PC-3 (cell line): Measurements from ENCODE around the gene HOXB2. TPM values are rescaled to one million over a fixed set of nuclear protein-coding genes. Genes with fewer than 3 reads are reported as not detected.

Experiments
- ATAC-seq: fragments of 200-7000 bp; cut with Tn5 transposase; 2 replicates; pipeline ENCODE4 v1.9.1; 2020; ENCODE audit warnings: mild to moderate bottlenecking, moderate library complexity
- BruUV-seq: library from RNA; stranded (reverse); fragments of 400-500 nt; replicated peaks from 2 replicates; lab custom pipeline; 2021; lab: Mats Ljungman, UMichigan
- CTCF ChIA-PET: fragments of 300-600 bp; sonication (Branson Sonifier 250); formaldehyde crosslinking; loops from one replicate; lab custom pipeline; 2022; ENCODE audit warnings: antibody characterized with exemption; lab: Charles Lee
- POLR2A ChIA-PET: fragments of 300-600 bp; sonication (Branson Sonifier 250); formaldehyde crosslinking; loops from one replicate; lab custom pipeline; 2022; ENCODE audit warnings: antibody characterized with exemption; ENCODE audit not compliant: unreplicated experiment; lab: Charles Lee
- DNase-seq: peaks from one replicate; pipeline ENCODE4 v3.0.0-alpha.2; 2015
- H2AFZ ChIP-seq: fragments of 300-600 bp; sonication (generic); 2 replicates; pipeline ENCODE4 v1.6.0; 2016; ENCODE audit warnings: antibody characterized with exemption, low read length
- H3F3A ChIP-seq: fragments of 300-600 bp; sonication (generic); one replicate; pipeline ENCODE4 v1.6.0; 2017; ENCODE audit warnings: antibody characterized with exemption, low read length, control low read depth, mild to moderate bottlenecking; ENCODE audit not compliant: unreplicated experiment
- H3K27ac ChIP-seq: fragments of 300-600 bp; sonication (generic); 2 replicates; pipeline ENCODE4 v1.5.1; 2016; ENCODE audit warnings: mild to moderate bottlenecking, low read length
- H3K27me3 ChIP-seq: fragments of 300-600 bp; sonication (generic); 2 replicates; pipeline ENCODE4 v1.6.1; 2016; ENCODE audit warnings: low read length, mixed read lengths
- H3K36me3 ChIP-seq: fragments of 300-600 bp; sonication (generic); 2 replicates; pipeline ENCODE4 v1.6.1; 2016; ENCODE audit warnings: low read depth, mixed run types, low read length, mixed read lengths
- H3K4me1 ChIP-seq: fragments of 300-600 bp; sonication (generic); 2 replicates; pipeline ENCODE4 v1.5.1; 2016; ENCODE audit warnings: low read length; ENCODE audit not compliant: insufficient read depth
- H3K4me2 ChIP-seq: fragments of 300-600 bp; sonication (generic); 2 replicates; pipeline ENCODE4 v1.6.0; 2016; ENCODE audit warnings: low read length
- H3K4me3 ChIP-seq: fragments of 300-600 bp; sonication (generic); 2 replicates; pipeline ENCODE4 v1.5.1; 2016; ENCODE audit warnings: mild to moderate bottlenecking, low read length, mixed read lengths
- H3K79me2 ChIP-seq: fragments of 300-600 bp; sonication (generic); 2 replicates; pipeline ENCODE4 v1.6.1; 2017; ENCODE audit warnings: low read length, mixed read lengths
- H3K9ac ChIP-seq: fragments of 300-600 bp; sonication (generic); 2 replicates; pipeline ENCODE4 v1.6.0; 2016; ENCODE audit warnings: mild to moderate bottlenecking, low read length
- H3K9me2 ChIP-seq: fragments of 300-600 bp; sonication (generic); replicated peaks from 2 replicates; pipeline ENCODE4 v1.6.1; 2016; ENCODE audit warnings: mixed run types, low read length, mixed read lengths
- H3K9me3 ChIP-seq: fragments of 300-600 bp; sonication (generic); 2 replicates; pipeline ENCODE4 v1.6.1; 2016; ENCODE audit warnings: low read length, mixed read lengths
- H4K20me1 ChIP-seq: fragments of 300-600 bp; sonication (generic); 2 replicates; pipeline ENCODE4 v1.6.1; 2016; ENCODE audit warnings: low read length, mixed read lengths
- CTCF ChIP-seq: fragments of 300-600 bp; sonication (generic); conservative IDR thresholded peaks from 2 replicates; pipeline ENCODE4 v1.5.1; 2017; ENCODE audit warnings: antibody characterized with exemption, low read depth, mild to moderate bottlenecking, low read length
- EZH2 ChIP-seq: fragments of 300-600 bp; sonication (generic); IDR thresholded peaks from one replicate; pipeline ENCODE4 v1.6.1; 2017; ENCODE audit warnings: antibody characterized with exemption, mild to moderate bottlenecking, low read length; ENCODE audit not compliant: unreplicated experiment
- EZH2phosphoT487 ChIP-seq: fragments of 300-600 bp; sonication (generic); IDR thresholded peaks from 2 replicates; pipeline ENCODE4 v1.6.1; 2018; ENCODE audit warnings: mild to moderate bottlenecking, antibody characterized with exemption, low read length, borderline replicate concordance
- intact Hi-C: fragments of 100-400 bp; cut with micrococcal nuclease; formaldehyde crosslinking; loops from 2 replicates; pipeline ENCODE4 v1.9.0; 2023
- total RNA-seq: library from RNA; depleted of rRNA; stranded (reverse); fragments of >200 nt; gene quantifications from 2 replicates; pipeline ENCODE4 v1.2.3, GENCODE V29; 2014

HOXB2 gene
- total RNA-seq, 1 experiment from 2014 or later: 1.1 TPM

- Histone ChIP-seq H3K9me2 (no peaks in the 10 kb centered on the region), H3K27ac (no peak overlapping the region), H3F3A (no peaks in the 10 kb centered on the region), H3K36me3 (no peaks in the 10 kb centered on the region), H3K9me3 (no peaks in the 10 kb centered on the region), H3K79me2 (no peaks in the 10 kb centered on the region), H4K20me1 (no peaks in the 10 kb centered on the region), H3K27me3 (no peaks in the 10 kb centered on the region), H2AFZ (no peak overlapping the region), H3K4me1 (no peaks in the 10 kb centered on the region), H3K4me3 (no peak overlapping the region), H3K9ac (no peak overlapping the region), H3K4me2 (no peak overlapping the region)
- TF ChIP-seq CTCF (no peak), EZH2phosphoT487 (no peak), EZH2 (no peak)
- BruUV-seq: no TSS peak
- ATAC-seq (no peak), DNase-seq (no peak)
- intact Hi-C loops: no loop called here
- ChIA-PET CTCF (no interaction called here), POLR2A (no interaction called here)
Measured at GRCh38 chr17:48529683-48530009, 15.3 kb downstream of the HOXB2 start.

GRCh38 chr17:48528936-48529682 is 15.8 kb downstream of the HOXB2 start:
- no peaks in the 10 kb centered on the region for H3K9me3 ChIP-seq
- no peak overlapping the region for H3K4me2 ChIP-seq
- ATAC-seq (no peak), DNase-seq (no peak)
- no peak overlapping the region for H3K9ac ChIP-seq
- POLR2A ChIA-PET: no interaction called here
- no peaks in the 10 kb centered on the region for H3K79me2 ChIP-seq
- H3K27me3 ChIP-seq: no peaks in the 10 kb centered on the region
- no peak for TF ChIP-seq EZH2phosphoT487
- TF ChIP-seq CTCF: no peak
- no peak for TF ChIP-seq EZH2
- no peaks in the 10 kb centered on the region for H3K9me2 ChIP-seq
- BruUV-seq: no TSS peak
- CTCF ChIA-PET: no interaction called here
- H2AFZ ChIP-seq: no peak overlapping the region
- no peak overlapping the region for H3K27ac ChIP-seq
- no peaks in the 10 kb centered on the region for H3K36me3 ChIP-seq
- no peaks in the 10 kb centered on the region for H3F3A ChIP-seq
- no peaks in the 10 kb centered on the region for H4K20me1 ChIP-seq
- no peak overlapping the region for H3K4me3 ChIP-seq
- H3K4me1 ChIP-seq: no peaks in the 10 kb centered on the region
- intact Hi-C loops: no loop called here

- H3K9me2 ChIP-seq: no peaks in the 10 kb centered on the region
- no peaks in the 10 kb centered on the region for H3K9me3 ChIP-seq
- H3K27ac ChIP-seq: no peak overlapping the region
- ChIA-PET POLR2A (no interaction called here), CTCF (no interaction called here)
- BruUV-seq: no TSS peak
- H3K36me3 ChIP-seq: no peaks in the 10 kb centered on the region
- DNase-seq (no peak), ATAC-seq (no peak)
- no peaks in the 10 kb centered on the region for H3K79me2 ChIP-seq
- no peaks in the 10 kb centered on the region for H4K20me1 ChIP-seq
- TF ChIP-seq EZH2phosphoT487 (no peak), CTCF (no peak), EZH2 (no peak)
- H3K4me1 ChIP-seq: no peaks in the 10 kb centered on the region
- intact Hi-C loops: no loop called here
- H3K4me3 ChIP-seq: no peak overlapping the region
- H3K9ac ChIP-seq: no peak overlapping the region
- no peaks in the 10 kb centered on the region for H3K27me3 ChIP-seq
- 0 out of 2 replicates have a peak overlapping the region, but pooled peaks have one; percentile 41 for H2AFZ ChIP-seq
- H3F3A ChIP-seq: no peaks in the 10 kb centered on the region
- H3K4me2 ChIP-seq: no peak overlapping the region
Measured at GRCh38 chr17:48528153-48528935, 16.6 kb downstream of the HOXB2 start.
